Measurements from ENCODE around the gene CCDC7. TPM values are rescaled to one million over a fixed set of nuclear protein-coding genes. Genes with fewer than 3 reads are reported as not detected.

The CCDC7 gene
- polyA plus RNA-seq, 1 experiment, result 1.9 TPM

GRCh38 chr10:32846974-32847373 lies 401.0 kb downstream of the CCDC7 start:
- POLR2A ChIA-PET, result no interaction called here
- Histone ChIP-seq H3K4me3 (ENCODE audit: low read depth, low read length) (no peak overlapping the region), H3K27ac (ENCODE audit: low read depth, low read length) (no peak overlapping the region), H3K27me3 (ENCODE audit: control insufficient read depth, insufficient read depth, low read length) (no peaks in the 10 kb centered on the region), H3K9me3 (ENCODE audit: control insufficient read depth, insufficient read depth, low read length) (no peaks in the 10 kb centered on the region)
- CTCF ChIA-PET, result no interaction called here
- no peak for TF ChIP-seq CTCF (IDR thresholded peaks at IDR 0.05; ENCODE audit: low read depth, low read length)
- no peak for DNase-seq (ENCODE audit: low read depth, low spot score)

- no peak for DNase-seq (ENCODE audit: low read depth, low spot score)
- no peaks in the 10 kb centered on the region for H3K27me3 ChIP-seq (ENCODE audit: control insufficient read depth, insufficient read depth, low read length)
- H3K9me3 ChIP-seq (ENCODE audit: control insufficient read depth, insufficient read depth, low read length), result no peaks in the 10 kb centered on the region
- ChIA-PET CTCF (no interaction called here), POLR2A (no interaction called here)
- no peak overlapping the region for H3K27ac ChIP-seq (ENCODE audit: low read depth, low read length)
- H3K4me3 ChIP-seq (ENCODE audit: low read depth, low read length), result no peak overlapping the region
- no peak for TF ChIP-seq CTCF (IDR thresholded peaks at IDR 0.05; ENCODE audit: low read depth, low read length)
Observed at GRCh38 chr10:32851301-32851700, 405.4 kb downstream of the CCDC7 start.

GRCh38 chr10:32854435-32854834 lies 408.5 kb downstream of the CCDC7 start:
- no peak for TF ChIP-seq CTCF (IDR thresholded peaks at IDR 0.05; ENCODE audit: low read depth, low read length)
- Histone ChIP-seq H3K27ac (ENCODE audit: low read depth, low read length) (no peak overlapping the region), H3K9me3 (ENCODE audit: control insufficient read depth, insufficient read depth, low read length) (no peaks in the 10 kb centered on the region), H3K4me3 (ENCODE audit: low read depth, low read length) (no peak overlapping the region), H3K27me3 (ENCODE audit: control insufficient read depth, insufficient read depth, low read length) (no peaks in the 10 kb centered on the region)
- DNase-seq (ENCODE audit: low read depth, low spot score), result no peak
- POLR2A ChIA-PET, result no interaction called here
- CTCF ChIA-PET, result no interaction called here

GRCh38 chr10:32865170-32865569 lies 419.2 kb downstream of the CCDC7 start:
- Histone ChIP-seq H3K9me3 (ENCODE audit: control insufficient read depth, insufficient read depth, low read length) (no peaks in the 10 kb centered on the region), H3K27ac (ENCODE audit: low read depth, low read length) (no peak overlapping the region), H3K27me3 (ENCODE audit: control insufficient read depth, insufficient read depth, low read length) (no peaks in the 10 kb centered on the region), H3K4me3 (ENCODE audit: low read depth, low read length) (no peak overlapping the region)
- ChIA-PET CTCF (no interaction called here), POLR2A (no interaction called here)
- no peak for DNase-seq (ENCODE audit: low read depth, low spot score)
- TF ChIP-seq CTCF (IDR thresholded peaks at IDR 0.05; ENCODE audit: low read depth, low read length), result no peak

GRCh38 chr10:32877915-32878314 lies 432.0 kb downstream of the CCDC7 start:
- CTCF ChIA-PET, result interaction anchor here (0.6 kb wide), 1 partner anchor 26 kb away, joined by 3 read pairs; no protein-coding TSS in a partner anchor

More at GRCh38 chr10:32877915-32878314, 432.0 kb downstream of the CCDC7 start:
- H3K27ac ChIP-seq (ENCODE audit: low read depth, low read length), result no peak overlapping the region
- no peak for DNase-seq (ENCODE audit: low read depth, low spot score)
- H3K9me3 ChIP-seq (ENCODE audit: control insufficient read depth, insufficient read depth, low read length), result no peaks in the 10 kb centered on the region
- no peaks in the 10 kb centered on the region for H3K27me3 ChIP-seq (ENCODE audit: control insufficient read depth, insufficient read depth, low read length)
- H3K4me3 ChIP-seq (ENCODE audit: low read depth, low read length), result no peak overlapping the region
- TF ChIP-seq CTCF (IDR thresholded peaks at IDR 0.05; ENCODE audit: low read depth, low read length), result no peak
- POLR2A ChIA-PET, result no interaction called here
